Kidney (tissue), 14 donors: Measurements from ENCODE around the gene CDK7. TPM values are rescaled to one million over a fixed set of nuclear protein-coding genes. Genes with fewer than 3 reads are reported as not detected.

ENCODE experiments used
- DNase-seq, 5 donors: peaks; one replicate each; pipeline ENCODE4 v3.0.0-alpha.2; 2013 to 2020
- FAIRE-seq: peaks from 2 replicates; lab custom pipeline; 2012; peaks lifted over from hg19 to GRCh38; lab: Jason Lieb, UNC
- H3K27ac ChIP-seq, 2 donors: one replicate each; pipeline ENCODE4 v1.7.0; 2013; ENCODE audit warnings: low read depth in 2 of 2, low read length in 2 of 2, inconsistent platforms in 1 of 2
- H3K27me3 ChIP-seq: one replicate; pipeline ENCODE4 v1.7.1; 2013; ENCODE audit warnings: low read length, inconsistent platforms; ENCODE audit not compliant: control insufficient read depth, insufficient read depth
- H3K36me3 ChIP-seq, 3 donors: one replicate each; pipeline versions ENCODE4 v1.7.0 to v1.7.1; 2013; ENCODE audit warnings: low read length in 3 of 3, control low read depth in 1 of 3, inconsistent platforms in 1 of 3; ENCODE audit not compliant: insufficient read depth in 3 of 3, control insufficient read depth in 2 of 3
- H3K4me1 ChIP-seq, 3 donors: one replicate each; pipeline versions ENCODE4 v1.7.0 to v1.7.1; 2013; ENCODE audit warnings: low read length in 3 of 3, inconsistent platforms in 1 of 3, low read depth in 1 of 3; ENCODE audit not compliant: control insufficient read depth in 2 of 3, insufficient read depth in 2 of 3
- H3K4me3 ChIP-seq, 3 donors: one replicate each; pipeline versions ENCODE4 v1.7.0 to v1.8.1; 2013; ENCODE audit warnings: low read length in 3 of 3, control low read depth in 1 of 3, inconsistent platforms in 1 of 3
- H3K9ac ChIP-seq, 3 donors: one replicate each; pipeline versions ENCODE4 v1.7.0 to v1.7.1; 2013; ENCODE audit warnings: low read length in 3 of 3, control low read depth in 1 of 3, inconsistent platforms in 1 of 3
- H3K9me3 ChIP-seq, 3 donors: one replicate each; pipeline versions ENCODE4 v1.7.0 to v1.7.1; 2013; ENCODE audit warnings: low read length in 3 of 3, control low read depth in 1 of 3, inconsistent platforms in 1 of 3; ENCODE audit not compliant: control insufficient read depth in 2 of 3, insufficient read depth in 1 of 3
- CTCF ChIP-seq: IDR thresholded peaks from 3 replicates; pipeline ENCODE4 v1.5.1; 2012; ENCODE audit warnings: mild to moderate bottlenecking, moderate library complexity, borderline replicate concordance; ENCODE audit not compliant: insufficient read depth; ENCODE audit errors: extremely low read depth
- intact Hi-C: fragments of 100-400 bp; cut with DNase I; formaldehyde crosslinking; loops from one replicate; pipeline ENCODE4 v1.11.1; 2022
- polyA plus RNA-seq: library from polyadenylated mRNA; stranded (reverse); fragments of 350-450 nt; fragmentation: Illumina TruSeq; extraction: RNeasy Lipid Tissue Mini Kit (QIAGEN cat#74804); gene quantifications from one replicate; pipeline ENCODE4 v1.2.3, GENCODE V29; 2014; ENCODE audit warnings: low read depth, low replicate concordance; ENCODE audit not compliant: insufficient read depth
- total RNA-seq: library from RNA; stranded (reverse); fragmentation: NEBNext Ultra II Directional; extraction: Animal tissue kit (Norgen Biotek cat#: 25700); gene quantifications from one replicate; pipeline ENCODE4 v1.2.1, GENCODE V29; 2021
- donor health status: control.
- donor health status: control.
- donor health status: control.
- donor health status: control.
- donor health status: control.
- donor health status: DM: yes; HTN: yes; CAD: no.
- donor health status: Normal renal cell carcinoma (clear cell type).

The CDK7 gene
- total and polyA plus RNA-seq, 2 donors from 2014 or later: 22.7 to 29.4 TPM

DNA sequence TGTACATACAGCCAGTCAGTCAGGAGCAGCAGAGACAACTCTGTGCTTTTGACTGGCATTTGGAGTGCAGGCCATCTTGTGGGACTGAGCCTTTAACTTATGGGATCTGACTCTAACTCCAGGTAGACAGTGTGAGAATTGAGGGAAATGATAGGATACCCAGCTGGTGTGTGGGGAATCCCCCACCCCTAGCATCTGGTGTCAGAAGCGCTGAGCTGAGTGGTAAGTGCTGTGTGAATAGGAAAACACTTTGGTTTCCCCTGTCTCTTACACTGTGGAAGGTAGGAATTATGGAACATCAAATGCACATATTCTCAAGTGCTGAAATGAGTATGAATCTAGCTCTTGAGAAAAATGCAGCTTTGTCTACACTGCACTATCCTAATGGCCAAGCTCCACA lies 54.0 kb downstream of the CDK7 start:
- no peak overlapping the region for H3K9ac ChIP-seq
- FAIRE-seq (no peak), DNase-seq (no peak)
- no peaks in the 10 kb centered on the region for H3K9me3 ChIP-seq
- H3K4me3 ChIP-seq: no peak overlapping the region
- intact Hi-C loops: no loop called here
- no peaks in the 10 kb centered on the region for H3K4me1 ChIP-seq
- no peaks in the 10 kb centered on the region for H3K27me3 ChIP-seq
- peaks cover 0 to 2% (median under 1%) of the 10 kb centered on the region in 3 donors for H3K36me3 ChIP-seq
- H3K27ac ChIP-seq: no peak overlapping the region
- TF ChIP-seq CTCF: no peak

DNA sequence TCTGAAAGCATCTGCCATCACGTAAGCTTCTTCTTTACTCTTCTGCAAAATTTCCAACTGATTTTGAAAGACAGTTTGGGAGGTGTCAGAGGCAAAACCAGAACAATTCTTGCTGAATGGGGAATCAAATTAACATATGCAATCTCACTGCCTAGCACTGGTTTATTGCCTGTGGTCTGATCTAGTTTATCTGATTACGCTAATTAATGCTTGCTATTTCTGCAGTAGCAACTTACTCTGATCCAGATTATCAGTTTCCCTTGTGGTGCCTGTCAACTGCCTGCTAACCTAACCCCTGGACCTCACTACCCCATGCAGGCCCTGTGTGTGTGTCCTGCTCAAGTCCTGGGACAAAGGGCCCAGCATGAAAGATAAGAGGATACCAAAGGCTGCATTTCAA lies 57.6 kb downstream of the CDK7 start:
- no peak for FAIRE-seq
- Histone ChIP-seq H3K9ac (no peak overlapping the region), H3K27me3 (no peaks in the 10 kb centered on the region), H3K36me3 (peaks cover 0 to 4% (median 2%) of the 10 kb centered on the region in 3 donors), H3K27ac (no peak overlapping the region), H3K4me1 (no peaks in the 10 kb centered on the region), H3K4me3 (no peak overlapping the region), H3K9me3 (no peaks in the 10 kb centered on the region)
- intact Hi-C loops: no loop called here
- TF ChIP-seq CTCF: no peak
- DNase-seq: no peak

- TF ChIP-seq CTCF: no peak
- Histone ChIP-seq H3K27me3 (no peaks in the 10 kb centered on the region), H3K4me1 (no peaks in the 10 kb centered on the region), H3K4me3 (no peak overlapping the region), H3K36me3 (peaks cover 0 to 4% (median 2%) of the 10 kb centered on the region in 3 donors), H3K27ac (no peak overlapping the region), H3K9me3 (no peaks in the 10 kb centered on the region), H3K9ac (no peak overlapping the region)
- intact Hi-C loops: no loop called here
- DNase-seq: no peak
- FAIRE-seq: no peak
Observed at GRCh38 chr5:69293882-69294281, 59.2 kb downstream of the CDK7 start.

DNA sequence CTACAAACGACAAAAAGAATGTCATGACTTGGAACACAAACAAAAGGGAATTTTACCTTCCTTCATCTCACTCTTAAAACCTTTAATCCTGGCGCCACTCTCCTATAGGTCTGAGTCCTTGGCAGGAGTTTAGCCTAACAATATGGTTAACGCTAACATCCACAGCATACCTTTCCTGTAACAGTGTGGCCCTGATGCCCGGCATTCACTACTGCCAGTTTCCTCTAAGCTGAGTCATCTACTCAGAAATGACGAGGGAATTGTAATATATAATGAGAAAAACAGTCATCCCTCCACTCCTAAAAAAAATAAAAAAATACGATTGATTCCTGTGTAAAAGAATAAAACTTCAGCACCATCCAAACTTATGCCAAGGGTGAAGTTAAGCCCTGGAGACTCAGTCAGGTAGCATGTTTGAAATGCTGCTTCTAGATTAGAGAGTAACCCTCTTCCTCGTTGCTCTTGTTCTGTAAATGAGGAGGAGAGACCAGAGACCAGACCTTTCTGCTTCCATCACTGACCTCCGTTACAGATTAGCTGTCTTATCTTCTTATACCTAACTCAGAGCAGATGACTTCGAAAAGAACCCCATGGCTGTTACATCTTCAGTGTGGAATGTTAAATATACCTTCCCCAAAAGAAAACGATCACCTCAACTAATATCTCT lies 60.5 kb downstream of the CDK7 start:
- H3K4me3 ChIP-seq: no peak overlapping the region
- no peak overlapping the region for H3K27ac ChIP-seq
- no peaks in the 10 kb centered on the region for H3K9me3 ChIP-seq
- H3K9ac ChIP-seq: no peak overlapping the region
- no peak for TF ChIP-seq CTCF
- H3K4me1 ChIP-seq: no peaks in the 10 kb centered on the region
- FAIRE-seq: no peak
- intact Hi-C loops: no loop called here
- no peak for DNase-seq
- H3K27me3 ChIP-seq: no peaks in the 10 kb centered on the region
- H3K36me3 ChIP-seq: peaks cover 2 to 4% (median 2%) of the 10 kb centered on the region in 3 donors
